GM11168 (cell line): ENCODE results near the gene TYK2.
"Not testable (repeated sequence)": the region's sequence is repeated elsewhere in the genome, so short reads cannot be mapped to it uniquely, and the experiment has no call there.

Experiments used
- in situ Hi-C: fragments of 300-500 bp; cut with MboI; formaldehyde crosslinking; loops from one replicate; pipeline ENCODE4 v1.12.0; 2022; ENCODE audit warnings: low sequenced_read_pairs; ENCODE audit not compliant: unreplicated experiment

TYK2 gene

GRCh38 chr19:10380313-10381102, at the start of gene TYK2:
Gene TYK2 (minus strand): TSS chr19:10380572. CDS start chr19:10378406, 2,166 bp downstream.
- in situ Hi-C loops, result loop anchor here (25.0 kb wide), 1 partner anchor 443 kb away; the partner anchor contains the start of gene OLFM2

- in situ Hi-C loops, result no loop called here
Observed at GRCh38 chr19:10428996-10429381, 48.6 kb upstream of the TYK2 start.

- in situ Hi-C loops, result no loop called here
Observed at GRCh38 chr19:10427169-10427568, 46.8 kb upstream of the TYK2 start.

- in situ Hi-C loops, result no loop called here
Observed at GRCh38 chr19:10424011-10424637, 43.8 kb upstream of the TYK2 start.

- in situ Hi-C loops, result no loop called here
Observed at GRCh38 chr19:10422846-10423245, 42.5 kb upstream of the TYK2 start.

- in situ Hi-C loops, result no loop called here
Observed at GRCh38 chr19:10422046-10422461, 41.7 kb upstream of the TYK2 start.

- in situ Hi-C loops, result no loop called here
Observed at GRCh38 chr19:10421240-10422045, 41.1 kb upstream of the TYK2 start.

GRCh38 chr19:10420444-10421239, 40.3 kb upstream of the TYK2 start, which contains the start of gene PDE4A:
Gene PDE4A (plus strand): TSS chr19:10420538. CDS start chr19:10420765, 227 bp downstream.
- in situ Hi-C loops, result no loop called here

GRCh38 chr19:10419646-10420443, 39.5 kb upstream of the TYK2 start:
- in situ Hi-C loops, result no loop called here

GRCh38 chr19:10419200-10419645, 38.9 kb upstream of the TYK2 start:
- in situ Hi-C loops, result no loop called here

- in situ Hi-C loops, result no loop called here
Observed at GRCh38 chr19:10418485-10419199, 38.3 kb upstream of the TYK2 start.

GRCh38 chr19:10418235-10418484, 37.8 kb upstream of the TYK2 start:
- in situ Hi-C loops, result no loop called here

GRCh38 chr19:10417541-10418234, 37.3 kb upstream of the TYK2 start:
- in situ Hi-C loops, result no loop called here

- in situ Hi-C loops, result no loop called here
Observed at GRCh38 chr19:10416380-10417257, 36.2 kb upstream of the TYK2 start.

- in situ Hi-C loops, result no loop called here
Observed at GRCh38 chr19:10416083-10416379, 35.7 kb upstream of the TYK2 start.

GRCh38 chr19:10412257-10412977, 32.0 kb upstream of the TYK2 start:
- in situ Hi-C loops, result no loop called here

GRCh38 chr19:10411224-10411623, 30.9 kb upstream of the TYK2 start:
- in situ Hi-C loops, result not testable (repeated sequence)
